Neural progenitor cell (in vitro differentiated cells): ENCODE results near the gene LDB3. TPM values are rescaled to one million over a fixed set of nuclear protein-coding genes. Genes with fewer than 3 reads are reported as not detected.

Experiments used
- DNase-seq: peaks from one replicate; pipeline ENCODE4 v3.0.0-alpha.2; 2016; ENCODE audit warnings: low spot score
- H2AFZ ChIP-seq: fragments of 200-600 bp; sonication (generic); replicated peaks from 2 replicates; pipeline ENCODE4 v1.6.1; 2016; ENCODE audit warnings: antibody characterized with exemption
- H3F3A ChIP-seq: fragments of 200-600 bp; sonication (generic); 2 replicates; pipeline ENCODE4 v1.6.1; 2016; ENCODE audit warnings: antibody characterized with exemption, low read depth
- H3K27ac ChIP-seq: fragments of 200-600 bp; sonication (generic); 2 replicates; pipeline ENCODE4 v1.5.1; 2016; ENCODE audit warnings: mild to moderate bottlenecking
- H3K27me3 ChIP-seq: fragments of 200-600 bp; sonication (generic); 2 replicates; pipeline ENCODE4 v1.6.1; 2016; ENCODE audit warnings: mild to moderate bottlenecking, moderate library complexity
- H3K36me3 ChIP-seq: fragments of 200-600 bp; sonication (generic); 2 replicates; pipeline ENCODE4 v1.5.1; 2016
- H3K4me1 ChIP-seq: fragments of 200-600 bp; sonication (generic); 2 replicates; pipeline ENCODE4 v1.6.1; 2016; ENCODE audit warnings: mixed run types
- H3K4me2 ChIP-seq: fragments of 200-600 bp; sonication (generic); 2 replicates; pipeline ENCODE4 v1.6.1; 2016
- H3K4me3 ChIP-seq: fragments of 200-600 bp; sonication (generic); 2 replicates; pipeline ENCODE4 v1.5.1; 2016
- H3K79me2 ChIP-seq: fragments of 200-600 bp; sonication (generic); 2 replicates; pipeline ENCODE4 v1.6.1; 2016; ENCODE audit warnings: low read depth
- H3K9ac ChIP-seq: fragments of 200-600 bp; sonication (generic); 2 replicates; pipeline ENCODE4 v1.6.1; 2016
- H3K9me3 ChIP-seq: fragments of 200-600 bp; sonication (generic); 2 replicates; pipeline ENCODE4 v1.5.1; 2016; ENCODE audit warnings: low read depth
- H4K20me1 ChIP-seq: fragments of 200-600 bp; sonication (generic); 2 replicates; pipeline ENCODE4 v1.6.1; 2016; ENCODE audit warnings: low read depth
- H3K27ac Mint-ChIP-seq: 3 replicates; pipeline ENCODE4 v1.8.0; 2021; ENCODE audit warnings: mixed read lengths
- H3K27me3 Mint-ChIP-seq: 2 replicates; pipeline ENCODE4 v1.8.0; 2022; ENCODE audit warnings: low read depth, mild to moderate bottlenecking, inconsistent platforms, moderate library complexity, mixed read lengths; ENCODE audit not compliant: insufficient read depth
- H3K36me3 Mint-ChIP-seq: 3 replicates; pipeline ENCODE4 v1.8.0; 2021; ENCODE audit warnings: mixed read lengths
- H3K4me1 Mint-ChIP-seq: 3 replicates; pipeline ENCODE4 v1.8.0; 2021; ENCODE audit warnings: mixed read lengths
- H3K4me3 Mint-ChIP-seq: 3 replicates; pipeline ENCODE4 v1.8.0; 2021; ENCODE audit warnings: mild to moderate bottlenecking, moderate library complexity, mixed read lengths
- H3K9me3 Mint-ChIP-seq: 3 replicates; pipeline ENCODE4 v1.8.0; 2020; ENCODE audit warnings: mixed read lengths
- EZH2 ChIP-seq: fragments of 200-600 bp; sonication (generic); IDR thresholded peaks from 2 replicates; pipeline ENCODE4 v1.6.1; 2017; ENCODE audit warnings: antibody characterized with exemption, mild to moderate bottlenecking, moderate library complexity
- EZH2phosphoT487 ChIP-seq: fragments of 200-600 bp; sonication (generic); IDR thresholded peaks from 2 replicates; pipeline ENCODE4 v1.6.1; 2017; ENCODE audit warnings: antibody characterized with exemption
- total RNA-seq: library from RNA; depleted of rRNA; stranded (reverse); fragments of >200 nt; gene quantifications from 2 replicates; pipeline ENCODE4 v1.2.3, GENCODE V29; 2015; ENCODE audit warnings: low replicate concordance
- TF ChIP-seq, protein P1 (sequence below): fragments of 200-600 bp; sonication (generic); IDR thresholded peaks from 2 replicates; pipeline ENCODE4 v1.5.1; 2017; ENCODE audit warnings: antibody characterized with exemption, mild to moderate bottlenecking

The LDB3 gene
- total RNA-seq, 1 donor from 2014 or later, result not detected

DNA sequence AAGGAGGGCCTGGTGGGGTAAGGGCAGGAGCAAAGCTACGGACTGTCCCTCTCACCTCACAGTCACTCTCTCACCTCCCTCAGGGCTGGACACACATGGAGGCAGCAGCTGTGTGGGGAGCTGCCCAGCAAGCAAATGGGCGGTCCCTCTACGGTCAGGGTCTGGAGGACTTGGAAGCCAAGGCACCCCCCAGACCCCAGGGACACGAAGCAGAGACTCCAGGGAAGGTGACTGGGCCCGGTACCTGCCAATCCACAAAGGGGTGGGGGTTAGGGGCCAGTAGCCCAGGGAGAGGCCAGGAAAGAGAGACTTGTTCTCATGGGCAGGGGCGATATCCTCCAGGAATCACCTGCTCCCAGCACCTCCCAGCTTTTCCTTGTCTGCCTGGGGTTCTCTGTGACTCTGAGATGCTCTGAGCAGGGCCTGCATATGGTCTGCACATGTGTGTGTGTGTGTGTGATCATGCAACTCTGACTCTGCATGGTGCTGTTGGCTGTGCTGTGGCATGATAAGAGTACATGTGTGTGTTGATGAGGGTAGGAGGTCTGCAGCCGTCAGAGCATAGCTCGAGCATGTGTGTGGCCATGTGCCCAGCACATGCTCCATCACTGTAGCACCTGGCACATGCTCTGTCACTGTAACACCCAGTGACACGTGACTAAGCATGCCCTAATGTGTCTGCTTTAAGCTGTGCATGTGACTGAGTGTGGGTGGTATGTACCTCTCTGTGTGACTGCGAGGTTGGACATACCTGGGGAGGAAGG lies 4.6 kb upstream of the LDB3 start:
- no peak overlapping the region for H2AFZ ChIP-seq
- Mint-ChIP-seq H3K4me1 (peaks cover 33% of the 10 kb centered on the region), H3K36me3 (no peaks in the 10 kb centered on the region), H3K9me3 (no peaks in the 10 kb centered on the region), H3K27ac (peak overlapping the region; percentile 5), H3K27me3 (peaks cover 8% of the 10 kb centered on the region), H3K4me3 (no peak overlapping the region)
- no peaks in the 10 kb centered on the region for H4K20me1 ChIP-seq
- no peaks in the 10 kb centered on the region for H3K79me2 ChIP-seq
- TF ChIP-seq EZH2phosphoT487 (no peak), EZH2 (no peak)
- TF ChIP-seq, protein P1, sequence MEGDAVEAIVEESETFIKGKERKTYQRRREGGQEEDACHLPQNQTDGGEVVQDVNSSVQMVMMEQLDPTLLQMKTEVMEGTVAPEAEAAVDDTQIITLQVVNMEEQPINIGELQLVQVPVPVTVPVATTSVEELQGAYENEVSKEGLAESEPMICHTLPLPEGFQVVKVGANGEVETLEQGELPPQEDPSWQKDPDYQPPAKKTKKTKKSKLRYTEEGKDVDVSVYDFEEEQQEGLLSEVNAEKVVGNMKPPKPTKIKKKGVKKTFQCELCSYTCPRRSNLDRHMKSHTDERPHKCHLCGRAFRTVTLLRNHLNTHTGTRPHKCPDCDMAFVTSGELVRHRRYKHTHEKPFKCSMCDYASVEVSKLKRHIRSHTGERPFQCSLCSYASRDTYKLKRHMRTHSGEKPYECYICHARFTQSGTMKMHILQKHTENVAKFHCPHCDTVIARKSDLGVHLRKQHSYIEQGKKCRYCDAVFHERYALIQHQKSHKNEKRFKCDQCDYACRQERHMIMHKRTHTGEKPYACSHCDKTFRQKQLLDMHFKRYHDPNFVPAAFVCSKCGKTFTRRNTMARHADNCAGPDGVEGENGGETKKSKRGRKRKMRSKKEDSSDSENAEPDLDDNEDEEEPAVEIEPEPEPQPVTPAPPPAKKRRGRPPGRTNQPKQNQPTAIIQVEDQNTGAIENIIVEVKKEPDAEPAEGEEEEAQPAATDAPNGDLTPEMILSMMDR, result no peak
- no peak for DNase-seq
- peaks cover 12% of the 10 kb centered on the region for H3K4me1 ChIP-seq
- H3K4me3 ChIP-seq, result no peak overlapping the region
- no peak overlapping the region for H3K9ac ChIP-seq
- H3K4me2 ChIP-seq, result no peak overlapping the region
- no peaks in the 10 kb centered on the region for H3F3A ChIP-seq
- H3K27ac ChIP-seq, result no peak overlapping the region
- H3K27me3 ChIP-seq, result no peaks in the 10 kb centered on the region
- no peaks in the 10 kb centered on the region for H3K36me3 ChIP-seq
- H3K9me3 ChIP-seq, result no peaks in the 10 kb centered on the region

DNA sequence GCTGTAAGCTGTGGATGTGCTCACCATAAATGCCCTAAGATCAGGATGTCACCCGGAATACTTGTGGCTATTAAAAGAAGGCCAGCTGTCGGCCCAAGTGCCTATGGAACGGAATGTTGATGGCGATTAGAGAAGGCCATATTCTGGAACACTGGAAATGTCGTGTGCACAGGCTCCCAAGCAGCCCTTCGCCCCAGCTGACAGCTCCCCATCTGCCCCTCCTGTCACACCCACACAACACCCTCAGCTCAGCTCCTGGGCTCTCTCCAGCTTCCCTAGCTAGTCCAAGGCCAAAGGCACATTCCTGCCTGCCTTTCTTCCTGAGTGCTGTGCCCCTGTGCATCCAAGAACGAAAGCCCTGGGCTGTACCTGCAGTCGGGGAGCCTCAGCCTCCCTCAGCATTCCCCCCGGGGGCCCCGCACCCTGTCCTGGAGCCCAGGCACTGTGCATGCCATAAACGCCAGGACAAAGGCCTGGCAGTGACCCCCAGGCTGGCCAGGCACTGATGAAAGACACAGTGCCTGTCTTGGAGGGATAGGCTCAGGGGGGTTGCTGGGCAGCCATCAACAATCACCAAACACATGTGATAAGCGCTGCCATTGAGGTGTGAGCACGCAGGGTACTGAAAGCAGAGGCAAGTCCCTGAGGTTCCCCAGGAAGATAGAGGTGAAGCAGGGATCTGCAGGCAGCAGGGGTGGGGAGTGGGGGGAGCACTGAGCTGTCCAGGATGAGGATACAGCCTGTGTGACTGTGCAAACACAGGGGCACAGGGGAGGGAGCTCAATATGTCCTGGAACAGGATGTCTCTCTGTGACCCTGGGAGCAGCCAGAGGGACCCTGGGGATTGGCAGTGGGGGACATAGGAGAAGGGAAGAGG lies 3.7 kb upstream of the LDB3 start:
- TF ChIP-seq EZH2 (no peak), EZH2phosphoT487 (no peak)
- TF ChIP-seq, protein P1, result no peak
- Histone ChIP-seq H3K79me2 (no peaks in the 10 kb centered on the region), H2AFZ (no peak overlapping the region), H3F3A (no peaks in the 10 kb centered on the region), H3K9me3 (no peaks in the 10 kb centered on the region), H3K27me3 (no peaks in the 10 kb centered on the region), H3K4me1 (peaks cover 13% of the 10 kb centered on the region), H3K4me2 (no peak overlapping the region), H3K27ac (no peak overlapping the region), H3K36me3 (no peaks in the 10 kb centered on the region), H3K4me3 (no peak overlapping the region), H3K9ac (no peak overlapping the region), H4K20me1 (no peaks in the 10 kb centered on the region)
- DNase-seq, result no peak
- Mint-ChIP-seq H3K4me1 (peaks cover 35% of the 10 kb centered on the region), H3K27me3 (peaks cover 4% of the 10 kb centered on the region), H3K36me3 (no peaks in the 10 kb centered on the region), H3K4me3 (no peak overlapping the region), H3K9me3 (no peaks in the 10 kb centered on the region), H3K27ac (peak overlapping the region; percentile 46)

DNA sequence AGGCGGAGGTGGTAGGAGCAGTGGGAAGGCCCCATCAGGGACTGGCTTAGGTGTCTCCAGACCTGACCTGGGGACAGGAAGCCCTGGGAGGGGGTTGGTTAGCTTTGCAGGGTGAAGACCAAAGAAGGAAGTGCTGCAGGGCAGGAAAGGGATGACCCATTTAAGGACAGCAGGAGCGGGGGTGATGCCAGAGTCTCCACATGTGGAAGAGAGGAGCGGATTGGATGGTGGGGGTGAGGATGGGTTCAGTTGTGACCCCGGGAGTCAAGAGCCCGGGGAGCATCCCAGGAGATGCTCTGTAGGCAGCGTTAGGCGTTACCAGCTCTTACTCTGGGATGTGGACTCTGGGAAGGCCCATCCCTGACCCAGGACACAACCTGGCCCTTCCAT lies 3.1 kb upstream of the LDB3 start:
- H3K27ac ChIP-seq, result no peak overlapping the region
- H3K27me3 Mint-ChIP-seq, result peaks cover 4% of the 10 kb centered on the region
- no peak for DNase-seq
- TF ChIP-seq EZH2phosphoT487 (no peak), EZH2 (no peak)
- TF ChIP-seq, protein P1, result no peak
- peaks cover 35% of the 10 kb centered on the region for H3K4me1 Mint-ChIP-seq
- no peak overlapping the region for H3K4me3 Mint-ChIP-seq
- peaks cover 13% of the 10 kb centered on the region for H3K4me1 ChIP-seq
- no peaks in the 10 kb centered on the region for H3K36me3 ChIP-seq
- H3K9ac ChIP-seq, result no peak overlapping the region
- no peaks in the 10 kb centered on the region for H3K9me3 ChIP-seq
- H3K4me2 ChIP-seq, result no peak overlapping the region
- H3K9me3 Mint-ChIP-seq, result no peaks in the 10 kb centered on the region
- H4K20me1 ChIP-seq, result no peaks in the 10 kb centered on the region
- H3F3A ChIP-seq, result no peaks in the 10 kb centered on the region
- no peaks in the 10 kb centered on the region for H3K79me2 ChIP-seq
- H3K4me3 ChIP-seq, result no peak overlapping the region
- no peaks in the 10 kb centered on the region for H3K27me3 ChIP-seq
- H3K27ac Mint-ChIP-seq, result peak overlapping the region; percentile 46
- H2AFZ ChIP-seq, result no peak overlapping the region
- no peaks in the 10 kb centered on the region for H3K36me3 Mint-ChIP-seq
